ENCODE results near the gene ABCC9.

The ABCC9 gene

GRCh38 chr12:21940549-21941505 lies at the start of gene ABCC9:
Gene ABCC9 (minus strand): TSS chr12:21941426. CDS start chr12:21936674, 4,752 bp downstream.
- DNase-seq (ENCODE audit: low spot score) = no peak

- no peak for DNase-seq (ENCODE audit: low spot score)
Observed at GRCh38 chr12:21989819-21990412, 48.7 kb upstream of the ABCC9 start.

- DNase-seq (ENCODE audit: low spot score) = no peak
Observed at GRCh38 chr12:21988619-21989018, 47.4 kb upstream of the ABCC9 start.

- no peak for DNase-seq (ENCODE audit: low spot score)
Observed at GRCh38 chr12:21987755-21988154, 46.5 kb upstream of the ABCC9 start.

GRCh38 chr12:21985155-21985554 lies 43.9 kb upstream of the ABCC9 start:
- DNase-seq (ENCODE audit: low spot score) = no peak

GRCh38 chr12:21984375-21984774 lies 43.1 kb upstream of the ABCC9 start:
- DNase-seq (ENCODE audit: low spot score) = no peak

GRCh38 chr12:21983095-21983494 lies 41.9 kb upstream of the ABCC9 start:
- DNase-seq (ENCODE audit: low spot score) = no peak

- DNase-seq (ENCODE audit: low spot score) = no peak
Observed at GRCh38 chr12:21980544-21980943, 39.3 kb upstream of the ABCC9 start.

- DNase-seq (ENCODE audit: low spot score) = no peak
Observed at GRCh38 chr12:21975293-21975692, 34.1 kb upstream of the ABCC9 start.

GRCh38 chr12:21973221-21973620 lies 32.0 kb upstream of the ABCC9 start:
- no peak for DNase-seq (ENCODE audit: low spot score)

GRCh38 chr12:21972055-21972454 lies 30.8 kb upstream of the ABCC9 start:
- no peak for DNase-seq (ENCODE audit: low spot score)

- no peak for DNase-seq (ENCODE audit: low spot score)
Observed at GRCh38 chr12:21971344-21971743, 30.1 kb upstream of the ABCC9 start.

- DNase-seq (ENCODE audit: low spot score) = no peak
Observed at GRCh38 chr12:21962821-21963220, 21.6 kb upstream of the ABCC9 start.

GRCh38 chr12:21962236-21962635 lies 21.0 kb upstream of the ABCC9 start:
- no peak for DNase-seq (ENCODE audit: low spot score)

GRCh38 chr12:21950649-21951048 lies 9.4 kb upstream of the ABCC9 start:
- no peak for DNase-seq (ENCODE audit: low spot score)

- DNase-seq (ENCODE audit: low spot score) = no peak
Observed at GRCh38 chr12:21949036-21949435, 7.8 kb upstream of the ABCC9 start.

- DNase-seq (ENCODE audit: low spot score) = no peak
Observed at GRCh38 chr12:21946983-21947382, 5.8 kb upstream of the ABCC9 start.

GRCh38 chr12:21945002-21945401 lies 3.8 kb upstream of the ABCC9 start:
- DNase-seq (ENCODE audit: low spot score) = no peak

- DNase-seq (ENCODE audit: low spot score) = no peak
Observed at GRCh38 chr12:21942377-21942703, 1.1 kb upstream of the ABCC9 start.

GRCh38 chr12:21941506-21942376 lies 515 bp upstream of the ABCC9 start:
- DNase-seq (ENCODE audit: low spot score) = no peak

- DNase-seq (ENCODE audit: low spot score) = no peak
Observed at GRCh38 chr12:21939435-21939834, 1.8 kb downstream of the ABCC9 start.

GRCh38 chr12:21938879-21939278 lies 2.3 kb downstream of the ABCC9 start:
- no peak for DNase-seq (ENCODE audit: low spot score)

- no peak for DNase-seq (ENCODE audit: low spot score)
Observed at GRCh38 chr12:21934173-21934572, 7.1 kb downstream of the ABCC9 start.
